Measurements from ENCODE around the gene RSBN1. TPM values are rescaled to one million over a fixed set of nuclear protein-coding genes. Genes with fewer than 3 reads are reported as not detected.

The RSBN1 gene
- polyA plus RNA-seq, 3 donors = 23.0 to 23.6 (median 23.5) TPM

DNA sequence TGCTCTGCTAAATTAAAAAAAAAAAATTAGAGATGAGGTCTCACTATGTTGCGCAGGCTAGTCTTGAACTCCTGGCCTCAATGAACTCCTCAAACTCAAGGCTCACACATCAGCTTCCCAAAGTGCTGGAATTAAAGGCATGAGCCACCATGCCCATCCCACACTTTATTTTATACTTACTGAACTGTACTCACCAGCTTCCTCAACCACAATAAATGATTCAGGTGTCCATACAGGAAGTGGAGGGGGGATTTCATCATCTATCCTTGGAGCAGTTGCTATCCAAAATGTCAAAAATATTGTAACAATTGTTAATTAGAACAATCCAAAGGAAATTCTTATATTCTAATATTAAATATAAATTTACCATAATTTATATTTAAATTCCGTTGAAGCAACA, 22.4 kb upstream of the RSBN1 start:
- no peak for DNase-seq

DNA sequence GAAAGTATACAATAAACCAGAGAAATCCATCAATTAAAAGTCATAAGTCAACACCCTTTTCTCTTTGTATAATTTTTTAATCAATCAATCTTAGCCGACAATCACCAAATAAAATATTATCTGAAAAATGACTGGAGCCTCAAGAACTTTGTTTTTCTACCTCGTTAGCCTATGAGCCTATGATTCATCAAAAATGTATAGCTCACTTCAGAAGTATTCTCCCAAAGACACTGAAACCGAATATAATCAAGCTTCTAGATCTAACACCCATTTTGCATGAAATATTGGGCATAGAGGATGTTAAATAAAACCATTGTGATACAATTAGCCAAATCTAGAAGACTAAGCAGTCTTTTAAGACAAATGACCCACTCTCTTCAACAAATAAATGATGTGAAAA, 17.8 kb upstream of the RSBN1 start:
- no peak for DNase-seq

DNA sequence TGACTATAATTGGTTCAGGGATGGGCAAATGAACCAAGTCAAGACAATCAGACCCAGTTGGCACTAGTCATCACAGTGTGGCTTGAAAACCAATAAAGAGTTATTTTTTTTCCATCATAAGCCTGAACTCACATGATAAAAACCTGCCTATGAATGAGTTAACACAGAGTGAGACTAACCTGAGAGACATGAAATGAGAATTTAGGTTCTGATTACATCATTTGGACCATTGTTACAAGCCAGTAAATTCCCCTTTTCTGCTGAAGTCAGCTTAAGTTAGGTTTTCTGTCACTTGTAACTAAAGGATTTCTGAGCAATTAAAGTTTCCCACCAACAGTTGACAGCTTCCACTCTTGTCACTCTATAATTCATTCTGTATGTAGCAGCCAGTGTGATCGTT, 9.6 kb upstream of the RSBN1 start:
- DNase-seq = no peak

DNA sequence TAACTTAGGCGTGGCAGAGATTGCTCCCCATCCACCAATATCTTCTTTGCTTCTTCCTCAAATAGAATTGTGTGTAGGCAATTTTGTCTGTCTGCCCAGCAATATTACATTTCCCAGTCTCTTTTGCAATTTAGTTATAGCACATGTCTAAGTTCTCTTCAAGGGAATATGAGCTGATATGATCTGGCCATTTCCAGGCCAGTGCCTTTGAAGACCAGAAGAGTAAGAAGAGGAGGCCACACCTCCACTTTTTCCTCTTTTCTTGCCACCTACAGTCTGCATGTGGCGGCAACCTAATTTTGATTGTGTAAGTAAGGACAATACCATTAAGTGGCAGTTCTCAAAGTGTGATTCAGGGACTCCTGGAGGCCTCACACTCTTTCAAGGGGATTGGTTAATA, 6.3 kb upstream of the RSBN1 start:
- DNase-seq = no peak

DNA sequence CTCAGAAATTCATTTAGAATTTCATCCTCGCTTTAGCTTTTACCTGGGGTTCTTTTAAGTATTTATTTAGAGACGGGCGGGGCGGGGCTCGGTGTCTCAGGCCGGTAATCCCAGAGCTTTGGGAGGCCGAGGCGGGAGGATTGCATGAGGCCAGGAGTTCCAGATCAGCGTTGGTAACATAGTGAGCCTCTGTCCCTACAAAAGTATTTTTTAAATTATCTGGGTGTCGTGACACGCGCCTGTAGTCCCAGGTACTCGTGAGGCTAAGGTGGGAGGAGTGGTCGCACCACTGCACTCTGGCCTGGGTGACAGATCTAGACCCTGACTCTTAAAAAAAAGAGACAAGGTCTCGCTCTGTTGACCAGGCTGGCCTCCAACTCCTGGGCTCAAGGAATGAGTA, 942 bp upstream of the RSBN1 start:
- DNase-seq = no peak

DNA sequence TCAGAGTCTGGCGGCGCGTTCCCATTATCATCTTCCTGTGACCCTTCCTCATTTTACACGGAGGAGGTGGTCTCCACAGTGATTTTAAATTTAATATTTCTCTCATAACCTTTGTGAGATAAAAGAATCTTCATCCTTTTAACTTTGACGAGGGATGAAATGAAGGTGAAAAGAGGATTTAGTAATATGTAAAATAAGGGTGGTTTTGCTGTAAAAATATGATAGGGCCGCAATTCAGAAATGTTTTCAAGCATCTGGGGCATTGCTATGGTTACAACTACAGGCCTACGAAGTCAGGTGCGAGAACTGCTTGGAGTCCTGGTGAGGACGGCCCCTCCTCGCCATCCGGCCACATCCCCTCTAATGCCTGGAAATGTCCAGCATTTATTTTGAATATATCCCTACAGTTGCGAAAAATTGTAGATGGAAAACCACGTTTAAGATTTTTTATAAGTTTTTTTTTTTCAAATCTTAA, 422 bp upstream of the RSBN1 start:
- DNase-seq = no peak

DNA sequence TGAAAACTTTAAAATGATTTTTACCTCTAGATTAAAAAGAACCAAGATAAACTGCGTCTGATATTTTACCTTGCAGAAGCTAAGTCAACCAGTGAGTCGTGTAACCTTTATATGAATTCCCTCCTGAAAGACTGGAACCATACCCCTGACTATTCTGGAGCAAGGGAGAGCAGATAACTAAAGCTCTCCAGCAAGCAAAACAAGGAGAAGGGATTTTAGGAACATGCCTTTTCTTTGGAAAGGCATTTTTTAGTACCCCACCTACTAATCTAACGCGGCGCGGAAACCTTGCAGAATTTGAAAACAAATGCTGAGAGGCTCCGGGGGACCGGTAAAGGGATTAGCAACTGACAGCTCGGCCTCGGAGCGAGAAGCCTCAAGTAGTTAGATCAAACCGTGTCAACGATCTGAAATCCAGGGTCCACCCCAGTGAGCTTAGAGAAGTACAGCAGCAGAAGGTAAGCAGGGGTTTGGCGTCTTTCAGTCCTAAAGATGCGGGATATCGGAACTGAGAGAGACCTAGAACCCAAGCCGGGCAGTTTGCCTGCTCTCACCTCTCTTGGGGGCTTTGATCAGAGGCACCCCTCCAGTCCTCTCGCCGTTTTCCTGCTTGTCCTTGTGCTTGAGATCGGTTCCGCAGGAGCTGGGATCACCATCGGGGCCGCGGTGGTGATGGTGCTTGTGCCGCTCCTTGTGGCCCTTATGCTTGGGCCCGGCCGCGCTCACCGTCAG, 954 bp downstream of the RSBN1 start:
- DNase-seq = peak; percentile 24

DNA sequence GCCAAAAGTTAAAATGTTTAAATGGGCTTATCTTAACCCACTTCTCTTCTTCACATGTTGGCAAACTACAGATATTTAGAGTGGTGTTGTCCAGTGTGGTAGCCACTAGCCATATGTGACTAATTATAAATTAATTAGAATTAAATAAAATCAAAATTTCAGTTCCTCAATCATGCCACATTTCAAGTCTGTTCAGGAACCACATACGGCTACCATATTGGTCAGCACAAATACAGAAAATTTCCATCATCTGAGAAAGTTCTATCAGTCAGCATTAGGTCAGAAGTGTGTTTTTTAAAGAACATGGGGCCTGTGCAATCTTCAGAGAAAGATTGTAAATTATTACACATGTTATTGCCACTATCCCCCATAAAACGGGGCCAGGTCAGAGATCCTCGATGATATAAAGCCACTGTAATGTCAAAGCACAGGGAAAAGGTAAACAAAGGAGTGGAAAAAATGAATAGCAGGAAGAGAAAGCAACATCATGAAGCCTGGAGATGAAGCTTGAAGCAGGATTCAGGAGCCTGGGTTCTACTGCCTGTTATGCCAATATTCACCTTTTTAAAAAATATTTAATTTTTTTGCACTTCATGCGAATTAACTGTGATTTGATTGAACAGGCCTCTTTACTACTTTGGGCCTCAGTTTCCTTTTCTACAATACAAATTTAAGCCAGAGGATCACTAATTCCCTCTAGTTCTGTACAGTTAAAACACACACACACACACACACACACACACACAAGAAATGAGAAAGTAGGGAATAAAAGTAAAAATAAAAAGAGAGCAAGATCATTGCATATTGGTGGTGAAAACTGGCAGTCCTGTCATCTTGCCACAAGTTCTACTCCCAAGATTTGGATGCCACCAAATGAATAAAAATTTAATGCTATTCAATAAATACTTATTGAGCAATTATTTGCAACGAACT, 2.3 kb downstream of the RSBN1 start:
- DNase-seq = no peak

DNA sequence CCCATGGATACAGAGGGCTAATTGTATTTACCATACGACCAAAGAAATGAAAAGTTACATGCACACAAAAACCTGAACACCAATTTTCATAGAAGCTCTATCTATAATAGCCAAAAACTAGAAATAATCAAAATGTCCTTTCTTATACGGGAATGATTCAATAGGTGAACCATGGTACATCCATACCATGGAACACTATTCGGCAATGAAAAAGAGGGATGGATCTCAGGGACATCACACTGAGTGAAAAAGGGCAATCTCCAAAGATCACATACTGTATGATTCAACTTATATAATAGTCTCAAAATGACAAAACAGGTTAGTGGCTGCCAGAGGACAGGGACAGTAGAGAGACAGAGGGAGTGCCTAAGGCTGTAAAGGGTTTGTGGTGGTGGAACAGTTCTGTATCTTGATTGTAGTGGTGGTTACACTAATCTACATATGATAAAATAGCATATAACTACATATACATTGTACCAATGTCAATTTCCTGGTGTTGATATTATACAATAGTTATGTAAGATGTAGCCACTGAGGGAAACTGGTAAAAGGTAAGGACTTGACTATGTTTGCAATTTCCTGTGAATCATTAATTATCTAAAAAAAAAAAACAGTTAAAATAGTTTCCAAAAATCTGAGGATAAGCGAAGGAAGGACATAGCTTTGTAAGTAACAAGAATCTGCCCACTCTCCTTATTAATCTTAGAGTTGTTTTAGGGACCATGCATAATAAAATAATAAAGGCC, 3.7 kb downstream of the RSBN1 start:
- no peak for DNase-seq

DNA sequence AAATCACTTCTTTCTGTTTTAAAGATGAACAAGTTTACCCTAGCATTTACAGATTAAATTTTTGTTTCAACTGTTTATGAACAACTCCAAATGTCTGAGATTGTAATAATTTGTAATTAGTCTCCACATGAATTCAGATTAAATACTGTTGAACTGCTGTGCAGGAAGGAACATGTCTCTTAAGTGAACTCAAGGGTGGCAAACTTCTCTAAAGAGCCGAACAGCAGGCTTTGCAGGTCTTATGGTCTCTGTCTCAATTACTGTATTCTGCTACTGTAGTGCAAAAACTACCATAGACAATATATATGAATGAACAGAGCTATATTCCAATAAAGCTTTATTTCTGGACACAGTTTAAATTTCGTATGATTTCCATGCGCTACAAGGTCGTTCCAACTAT, 6.6 kb downstream of the RSBN1 start:
- DNase-seq = no peak

DNA sequence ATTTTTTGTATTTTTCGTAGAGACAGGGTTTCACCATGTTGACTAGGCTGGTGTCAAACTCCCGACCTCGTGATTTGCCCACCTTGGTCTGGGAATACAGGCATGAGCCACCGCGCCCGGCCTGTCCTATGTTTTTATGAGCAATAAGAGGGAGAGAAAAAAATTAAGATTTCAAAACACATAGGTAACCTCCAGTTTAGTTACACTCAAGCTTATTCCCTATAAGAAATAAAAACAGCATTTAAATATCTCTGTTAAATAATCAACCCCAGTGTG, 7.1 kb downstream of the RSBN1 start:
- no peak for DNase-seq

DNA sequence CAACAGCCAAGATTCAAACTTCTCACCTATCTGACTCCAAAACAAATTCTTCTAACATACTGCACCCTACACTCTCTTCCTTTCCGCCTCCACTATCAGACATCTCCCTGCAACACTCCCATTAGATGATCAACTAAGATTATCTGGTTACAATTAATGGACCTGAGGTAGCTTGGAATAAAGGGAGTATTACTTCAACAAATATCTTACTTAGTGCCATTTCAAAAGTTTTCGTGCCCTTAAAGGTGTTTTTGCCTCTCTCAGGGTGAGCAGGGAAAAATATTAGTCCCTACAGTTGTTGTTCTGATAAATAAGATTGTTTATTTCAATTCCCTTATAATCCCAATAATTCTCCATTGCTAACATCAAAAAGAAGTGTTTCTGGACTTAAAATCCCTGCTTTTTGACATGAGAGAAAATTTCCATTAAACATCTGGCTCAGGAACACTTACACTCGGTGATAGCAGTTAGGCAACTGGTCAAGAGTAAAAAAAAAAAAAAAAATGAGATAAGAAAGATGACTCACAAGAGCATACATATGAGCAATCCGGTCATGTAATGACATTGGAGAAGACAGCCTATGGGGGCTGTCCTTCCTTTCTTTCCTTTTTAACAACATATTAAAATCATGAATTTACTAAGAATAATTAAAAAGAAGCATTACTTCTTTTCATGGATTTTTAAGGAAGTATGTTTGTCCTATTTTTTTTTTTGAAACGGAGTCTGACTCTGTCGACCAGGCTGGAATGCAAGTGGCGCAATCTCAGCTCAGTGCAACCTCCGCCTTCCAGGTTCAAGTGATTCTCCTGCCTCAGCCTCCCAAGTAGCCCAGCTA, 7.6 kb downstream of the RSBN1 start:
- no peak for DNase-seq

DNA sequence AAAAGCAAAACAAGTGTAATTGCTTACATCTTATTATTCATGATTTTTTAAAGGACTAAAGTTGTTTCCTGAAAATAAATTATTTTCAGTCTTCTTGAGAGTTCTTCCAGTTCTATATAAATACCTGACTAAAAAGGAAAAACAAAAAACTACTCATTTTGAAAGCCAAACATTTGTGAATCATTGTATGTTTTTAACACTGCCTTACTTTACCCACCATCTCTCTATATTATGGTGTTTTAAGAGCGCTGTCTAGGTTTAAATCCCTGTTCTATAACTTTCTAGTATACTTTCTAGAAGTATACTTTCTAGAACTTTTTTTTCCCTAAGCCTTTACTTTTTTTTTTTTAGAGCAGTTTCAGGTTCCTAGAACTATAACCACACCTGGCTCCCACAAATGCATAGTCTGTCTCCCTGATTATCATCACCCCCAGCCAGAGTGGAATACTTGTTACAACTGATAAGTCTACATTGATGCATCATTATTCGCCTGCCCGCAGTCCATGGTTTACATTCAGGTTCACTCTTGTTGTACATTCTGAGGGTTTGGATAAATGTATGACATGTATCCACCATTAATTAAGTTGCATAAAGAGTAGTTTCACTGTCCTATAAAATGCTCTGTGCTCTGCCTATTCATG, 9.8 kb downstream of the RSBN1 start:
- DNase-seq = no peak

DNA sequence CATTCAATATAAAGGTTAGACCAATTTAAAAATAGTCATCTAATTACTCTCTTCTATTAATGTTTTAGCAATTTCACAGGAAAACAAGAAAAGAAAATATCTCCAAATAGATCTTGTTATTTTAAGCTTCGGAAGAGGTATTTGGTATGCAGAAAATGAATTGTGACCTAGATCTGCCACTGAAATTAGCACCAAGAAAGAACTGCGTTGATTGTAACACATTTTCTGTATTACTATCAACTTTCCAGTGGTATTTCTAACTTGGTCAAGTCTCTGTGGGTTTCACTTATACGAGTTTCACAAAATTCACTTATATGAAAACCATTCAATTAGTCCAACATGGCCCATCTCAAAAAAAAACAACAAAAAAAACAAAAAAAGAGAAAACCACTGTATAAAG, 11.8 kb downstream of the RSBN1 start:
- no peak for DNase-seq

DNA sequence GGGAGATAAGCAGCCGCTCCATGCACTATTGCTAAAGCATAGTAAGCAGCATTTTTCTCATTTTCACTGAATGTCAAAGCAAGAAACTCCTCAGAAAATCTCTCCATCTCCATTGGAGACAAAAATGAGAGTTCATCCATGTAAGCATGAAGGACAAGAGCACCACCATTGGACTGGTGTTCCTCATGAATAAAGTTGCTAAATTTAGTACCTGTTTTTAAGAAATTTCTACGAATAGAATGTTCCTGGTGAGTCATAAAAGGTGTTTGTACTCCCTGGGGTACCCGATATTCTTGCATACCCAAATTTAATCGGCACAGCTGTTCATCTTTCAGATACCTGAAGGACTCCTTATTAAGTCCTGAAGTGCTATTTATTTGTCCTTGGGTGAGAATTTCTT, 14.8 kb downstream of the RSBN1 start:
- no peak for DNase-seq

DNA sequence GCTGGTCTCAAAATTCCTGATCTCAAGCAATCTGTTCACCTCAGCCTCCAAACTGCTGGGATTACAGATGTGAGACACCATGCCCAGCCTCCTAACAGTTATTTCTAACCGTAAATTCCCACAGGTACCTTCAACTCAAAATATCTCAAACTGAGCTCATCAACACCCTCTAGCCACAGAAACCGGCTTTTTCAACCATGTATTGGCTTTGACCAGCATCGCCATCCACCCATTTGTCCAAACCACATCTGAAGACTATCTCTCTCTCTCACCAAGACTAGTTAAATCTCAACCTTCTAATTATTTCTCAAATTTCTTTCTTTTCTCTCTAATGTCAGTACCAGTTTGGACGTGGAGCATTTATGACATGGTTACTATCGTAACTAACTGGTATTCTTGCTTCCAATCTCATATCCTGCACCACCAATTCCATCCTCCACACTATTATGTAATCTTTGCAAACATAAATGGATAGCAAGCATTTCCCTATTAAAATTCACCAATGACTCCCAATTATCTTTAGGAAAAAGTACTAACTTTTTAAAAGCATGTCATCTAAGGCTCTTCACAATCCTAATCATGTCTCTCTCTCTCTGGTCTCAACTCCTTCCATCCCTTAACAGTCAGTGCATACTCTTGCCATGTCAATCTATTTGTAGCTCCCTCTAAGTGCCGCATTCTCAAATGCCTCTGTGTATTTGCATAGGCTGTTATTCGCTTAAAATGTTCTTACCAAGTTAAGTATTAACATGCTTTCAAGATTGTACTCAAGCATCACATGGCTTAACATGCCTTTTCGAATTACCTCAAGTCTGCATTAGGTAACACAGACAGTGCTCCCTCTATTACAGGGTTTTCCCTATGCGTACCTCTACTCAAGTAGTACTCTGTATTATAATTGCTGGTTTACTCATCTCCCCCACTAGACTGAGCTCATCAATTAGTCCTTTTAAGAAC, 18.1 kb downstream of the RSBN1 start:
- peak; percentile 23 for DNase-seq

DNA sequence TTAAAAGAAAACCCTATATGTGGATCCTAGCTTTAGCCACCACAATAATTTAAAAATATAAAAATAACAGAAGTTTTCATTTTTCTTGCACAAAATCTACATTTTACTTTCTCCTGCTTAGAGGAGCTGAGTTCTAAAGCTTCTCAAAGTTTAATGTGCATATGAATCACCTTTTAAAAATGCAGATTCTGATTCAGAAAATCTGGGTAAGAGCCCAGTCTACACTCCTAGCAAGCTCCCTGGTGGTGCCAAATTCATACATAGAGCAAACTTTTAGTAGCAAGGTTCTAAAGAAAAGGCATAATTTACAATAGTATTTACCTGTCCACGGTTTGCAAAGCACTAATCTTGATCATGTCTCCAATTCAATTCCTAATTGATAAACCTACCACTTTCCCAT, 19.3 kb downstream of the RSBN1 start:
- DNase-seq = no peak

DNA sequence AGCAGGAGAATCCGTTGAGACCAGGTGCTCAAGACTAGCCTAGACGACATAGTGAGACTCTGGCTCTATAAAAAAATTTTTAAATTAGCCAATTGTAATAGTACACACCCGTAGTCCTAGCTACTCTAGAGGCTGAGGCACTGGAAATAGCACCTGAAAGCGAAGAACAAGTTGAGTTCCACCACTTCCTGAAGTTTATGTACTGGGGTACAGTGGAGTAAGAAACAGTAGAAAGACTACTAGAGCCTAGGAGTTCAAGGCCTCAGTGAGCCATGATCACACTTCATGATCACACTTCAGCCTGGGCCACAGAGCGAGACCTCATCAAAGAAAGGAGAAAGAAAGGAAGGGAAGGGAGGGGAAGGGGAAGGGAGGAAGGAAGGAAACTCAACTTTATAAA, 19.8 kb downstream of the RSBN1 start:
- no peak for DNase-seq

DNA sequence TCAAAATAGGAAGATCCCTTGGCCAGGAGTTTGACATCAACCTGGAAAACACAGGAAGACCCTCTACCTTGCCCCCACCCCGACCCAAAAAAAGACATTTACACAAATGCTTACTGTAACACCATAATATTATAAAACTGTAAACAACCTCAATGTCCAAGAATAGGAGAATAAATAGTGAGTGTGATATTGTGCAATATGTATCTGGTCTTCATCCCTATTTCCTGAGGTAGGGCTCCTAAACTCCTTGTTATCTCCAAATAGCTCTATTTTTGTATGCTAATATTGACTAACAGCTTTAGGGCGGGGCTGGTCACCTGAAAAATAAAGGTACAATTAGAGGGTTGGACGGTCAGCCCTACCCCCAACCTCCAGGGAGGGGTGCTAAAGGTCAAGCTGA, 23.5 kb downstream of the RSBN1 start:
- DNase-seq = no peak

DNA sequence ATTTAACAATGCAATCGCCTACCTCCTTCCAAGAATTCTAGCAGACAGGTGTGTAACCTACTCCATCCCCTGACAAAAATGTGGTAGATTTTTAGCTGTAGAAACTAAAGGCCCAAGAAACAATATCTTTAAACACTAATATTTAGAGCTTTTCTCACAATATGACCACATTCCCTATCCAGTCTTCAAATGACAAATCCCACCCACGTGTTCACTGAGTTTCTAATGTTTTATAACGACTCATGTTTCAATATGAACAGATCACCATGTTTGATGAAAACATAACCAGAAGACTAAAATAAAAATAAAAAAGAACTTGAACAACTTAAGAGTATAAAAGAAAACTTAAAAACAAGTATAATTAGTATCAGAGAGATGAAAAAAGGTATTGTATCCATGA, 24.6 kb downstream of the RSBN1 start:
- DNase-seq = no peak
